Activated naive CD4-positive, alpha-beta T cell treated with Interleukin-2 at 50 U/mL for 16 hours (primary cell): ENCODE data around the gene DLGAP4.
A peak's percentile ranks its signal among the peaks of the same experiment; 100 is the strongest.
"Not testable (repeated sequence)": the region's sequence is repeated elsewhere in the genome, so short reads cannot be mapped to it uniquely, and the experiment has no call there.

ENCODE experiments used
- DNase-seq: peaks from one replicate; pipeline ENCODE4 v3.0.0-alpha.2; 2020

The DLGAP4 gene

DNA sequence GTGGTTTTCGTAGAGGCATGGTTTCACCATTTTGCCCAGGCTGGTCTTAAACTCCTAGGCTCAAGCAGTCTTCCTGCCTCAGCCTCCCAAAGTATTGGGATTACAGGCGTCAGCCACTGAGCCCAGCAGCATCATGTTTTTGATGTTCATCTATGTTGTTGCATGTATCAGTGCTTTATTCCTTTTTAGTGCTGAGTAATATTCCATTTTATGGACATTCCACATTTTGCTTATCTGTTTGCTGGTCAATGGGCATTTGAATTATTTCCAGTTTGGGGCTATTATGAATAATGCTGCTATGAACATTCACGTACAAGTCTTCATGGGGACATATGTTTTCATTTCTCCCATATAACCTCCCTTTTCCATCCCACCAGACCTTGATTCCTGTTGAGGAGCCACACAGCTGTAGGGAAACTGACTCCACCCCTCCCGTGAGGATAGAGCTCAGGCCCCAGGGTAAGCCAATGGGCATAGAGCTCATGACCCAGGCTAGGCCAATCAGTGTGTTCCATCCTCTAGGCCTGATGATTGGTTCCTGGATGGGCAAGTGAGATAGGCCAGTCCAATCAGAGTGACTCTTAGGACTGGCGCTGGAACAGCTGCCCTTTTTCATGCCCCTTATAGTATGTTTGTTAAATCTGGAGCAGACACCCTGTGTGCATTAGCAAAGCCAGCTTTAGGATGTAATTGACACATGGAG is 49.5 kb downstream of the DLGAP4 start:
- no peak for DNase-seq

DNA sequence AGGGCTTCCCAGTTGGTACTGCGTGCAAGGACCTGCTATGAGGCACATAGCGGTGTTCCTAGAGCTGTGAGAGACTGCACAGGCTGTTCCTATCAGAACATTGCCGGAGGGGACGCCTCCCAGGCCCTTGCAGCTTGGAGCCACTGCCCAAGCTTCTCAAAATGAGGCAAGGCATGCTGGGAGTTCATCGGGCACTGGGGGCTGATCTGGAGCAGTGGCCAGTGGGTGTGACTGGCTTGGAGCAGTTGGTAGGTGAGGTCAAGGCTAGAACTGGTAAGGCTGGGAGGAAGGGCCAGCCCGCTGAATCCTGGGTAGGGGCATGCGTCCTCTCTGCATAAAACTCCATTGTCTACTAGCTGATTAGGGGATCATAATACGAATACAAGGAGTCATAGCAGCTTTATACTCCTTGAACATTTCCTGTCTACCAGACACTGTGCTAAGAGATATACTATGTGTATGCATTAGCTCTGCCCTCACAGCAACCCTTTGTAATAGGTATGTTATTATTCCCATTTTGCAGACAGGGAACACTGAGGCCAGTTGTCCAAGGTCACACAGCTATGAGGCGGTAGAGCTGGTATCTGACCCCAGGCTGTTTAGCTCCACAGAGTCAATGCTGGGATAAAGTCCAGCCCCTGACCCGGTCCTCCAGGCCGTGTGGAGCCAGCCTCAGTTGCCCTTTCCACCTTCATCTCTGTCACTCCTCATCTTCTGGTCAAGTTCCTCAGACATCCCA is 53.7 kb downstream of the DLGAP4 start:
- DNase-seq, result no peak

DNA sequence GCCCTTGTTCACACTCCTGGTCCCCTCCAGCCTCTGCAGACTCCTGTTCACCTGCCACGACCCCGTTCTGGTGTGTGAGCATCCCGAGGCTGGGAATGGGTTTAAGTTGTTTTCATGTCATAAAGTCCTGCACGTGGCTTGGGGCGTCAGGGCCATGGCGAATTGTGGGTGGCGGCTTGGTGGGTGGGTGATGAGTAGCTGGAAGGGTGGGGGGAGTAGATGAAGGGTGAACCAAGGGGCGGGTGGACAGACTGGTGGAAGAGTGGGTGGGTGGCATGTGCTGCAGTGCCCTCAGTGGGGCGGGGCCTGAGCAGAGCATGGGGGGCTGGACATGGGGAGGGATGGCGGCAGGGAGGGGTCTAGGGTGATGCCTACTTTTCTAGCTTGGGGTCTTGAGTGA is 54.3 kb downstream of the DLGAP4 start:
- DNase-seq, result no peak

DNA sequence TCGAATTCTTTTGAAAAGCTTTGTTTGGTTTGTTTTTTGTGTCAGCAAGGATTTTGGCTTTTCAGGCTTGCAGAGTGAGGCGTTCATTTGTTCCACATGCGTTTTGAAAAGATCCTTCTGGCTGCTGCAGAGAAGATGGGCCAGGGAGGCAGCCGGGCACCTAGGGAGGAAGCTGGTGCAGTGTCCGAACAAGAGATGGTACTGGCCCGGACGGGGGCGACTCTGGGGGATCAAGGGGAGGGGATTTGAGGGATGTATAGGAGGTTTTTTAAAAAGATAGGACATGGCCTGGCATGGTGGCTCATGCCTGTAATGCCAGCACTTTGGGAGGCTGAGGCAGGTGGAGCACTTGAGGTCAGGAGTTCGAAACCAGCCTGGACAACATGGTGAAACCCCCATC is 55.3 kb downstream of the DLGAP4 start:
- no peak for DNase-seq

DNA sequence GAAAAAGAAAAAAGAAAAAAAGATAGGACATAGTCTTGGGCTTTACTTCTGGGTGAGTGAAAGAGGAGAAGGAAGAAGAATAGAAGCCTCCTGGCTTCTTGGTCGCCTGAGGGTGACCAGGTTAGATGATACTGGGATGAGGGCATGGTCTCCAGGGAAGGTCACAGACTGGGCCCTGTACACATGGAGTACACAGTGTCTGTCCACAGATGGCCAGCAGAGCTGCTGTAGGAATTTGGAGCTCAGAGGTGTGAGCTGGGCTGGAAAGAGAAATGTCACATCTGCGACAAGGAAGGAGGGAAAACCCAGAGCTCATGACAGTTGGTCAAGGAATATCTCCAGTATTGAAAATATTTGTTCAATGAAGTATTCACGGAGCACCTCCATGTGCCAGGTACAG is 56.1 kb downstream of the DLGAP4 start:
- DNase-seq, result no peak

DNA sequence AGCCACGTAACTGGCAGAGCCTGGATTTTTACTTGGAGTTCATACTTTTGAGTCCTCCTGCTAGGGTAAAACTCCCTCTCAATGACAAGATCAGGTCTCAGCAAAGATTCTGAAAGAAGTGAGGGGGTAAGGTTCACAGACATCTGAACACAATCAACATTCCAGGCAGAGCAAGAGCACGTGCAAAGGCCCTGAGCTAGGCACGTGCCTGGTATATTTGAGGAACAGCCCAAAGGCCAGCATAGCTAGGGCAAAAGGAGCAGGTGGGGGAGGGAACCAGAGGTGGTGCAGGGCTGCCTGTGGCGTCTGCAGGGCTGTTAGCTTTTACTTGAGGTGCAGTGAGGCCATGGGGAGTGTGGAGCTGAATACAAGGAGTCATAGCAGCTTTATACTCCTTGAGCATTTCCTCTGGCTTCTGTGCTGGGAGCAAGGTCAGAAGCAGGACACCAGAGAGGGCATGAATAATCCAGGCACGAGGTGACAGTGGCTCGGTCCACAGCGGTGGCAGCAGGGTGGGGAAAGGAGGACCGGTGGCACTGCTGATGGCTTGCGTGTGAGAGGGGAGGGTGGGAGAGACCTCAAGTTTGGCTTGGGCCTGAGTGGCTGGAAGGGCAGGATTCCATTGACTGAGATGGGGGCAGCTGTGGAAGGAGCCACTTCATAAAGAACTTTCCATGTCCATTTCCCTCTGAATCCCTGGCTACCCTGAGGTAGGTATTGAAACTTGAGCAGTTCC is 57.0 kb downstream of the DLGAP4 start:
- DNase-seq, result no peak

DNA sequence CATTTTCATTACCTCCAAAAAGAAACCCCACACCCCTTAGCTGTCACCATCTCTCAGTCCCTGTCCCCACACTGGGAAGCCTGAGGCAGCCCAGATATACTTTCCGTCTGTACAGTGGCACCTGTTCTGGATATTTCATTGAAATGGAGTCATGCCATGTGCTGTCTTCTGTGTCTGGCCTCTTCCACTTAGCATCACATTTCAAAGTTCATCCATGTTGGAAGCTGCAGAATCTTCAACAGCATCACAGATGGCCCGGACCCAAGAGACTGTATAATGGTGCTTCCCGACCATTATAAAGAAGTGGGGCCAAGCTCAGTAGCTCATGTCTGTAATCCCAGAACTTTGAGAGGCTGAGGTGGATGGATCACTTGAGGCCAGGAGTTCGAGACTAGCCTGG is 58.4 kb downstream of the DLGAP4 start:
- no peak for DNase-seq

DNA sequence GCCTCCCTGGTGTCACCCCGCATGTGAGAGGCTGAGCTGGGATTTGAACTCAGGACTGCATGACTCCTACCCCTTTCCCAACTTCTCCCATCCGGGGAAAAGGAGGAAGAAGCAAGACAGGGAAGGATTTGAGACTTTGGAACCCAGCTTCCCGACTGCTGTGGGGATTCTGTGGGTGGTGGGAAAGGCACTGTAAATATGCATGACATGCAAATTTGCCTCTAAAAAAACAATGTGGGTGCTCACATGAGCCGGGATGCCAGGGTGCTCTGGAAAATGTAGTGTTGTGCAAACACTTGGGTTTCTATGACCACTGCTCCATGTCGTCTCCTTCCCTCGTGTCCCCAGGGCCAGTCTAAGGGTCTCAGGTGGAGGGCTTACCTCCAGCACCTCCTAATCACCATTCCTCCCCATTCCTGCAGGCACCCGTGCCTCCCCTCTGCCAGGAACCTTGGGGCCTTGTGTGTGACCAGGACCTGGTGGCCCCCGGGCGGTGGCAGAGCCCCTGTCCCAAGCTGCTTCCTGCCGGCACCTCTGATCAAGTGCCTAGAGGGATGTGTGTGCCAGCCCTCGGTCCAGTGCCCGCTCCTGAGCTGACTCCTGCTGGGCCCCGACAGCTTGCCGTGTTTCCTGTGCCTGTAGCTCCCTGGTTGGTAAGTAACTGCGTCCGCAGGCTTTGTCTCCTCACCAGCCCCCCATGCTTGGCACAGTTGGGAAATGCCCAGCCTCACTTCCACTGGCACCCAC is 60.7 kb downstream of the DLGAP4 start:
- no peak for DNase-seq

DNA sequence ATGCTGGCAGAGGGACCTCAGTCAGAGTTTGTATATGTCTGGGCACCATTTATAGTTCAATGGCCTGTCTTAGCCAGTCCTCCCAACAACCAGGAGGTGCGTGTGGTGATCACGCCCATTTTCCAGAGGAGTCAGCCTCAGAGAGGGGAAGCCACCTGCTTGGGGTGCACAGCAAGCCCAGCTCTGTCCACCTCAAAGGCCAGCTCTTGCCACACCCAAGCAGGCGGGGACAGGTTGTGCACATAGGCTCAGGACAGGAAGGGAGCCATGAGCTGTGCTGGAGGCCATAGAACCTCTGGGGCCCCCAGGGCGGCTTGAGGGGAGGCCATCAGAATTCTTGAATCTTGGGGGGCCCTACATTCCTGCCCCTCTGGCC is 61.2 kb downstream of the DLGAP4 start:
- DNase-seq, result no peak

DNA sequence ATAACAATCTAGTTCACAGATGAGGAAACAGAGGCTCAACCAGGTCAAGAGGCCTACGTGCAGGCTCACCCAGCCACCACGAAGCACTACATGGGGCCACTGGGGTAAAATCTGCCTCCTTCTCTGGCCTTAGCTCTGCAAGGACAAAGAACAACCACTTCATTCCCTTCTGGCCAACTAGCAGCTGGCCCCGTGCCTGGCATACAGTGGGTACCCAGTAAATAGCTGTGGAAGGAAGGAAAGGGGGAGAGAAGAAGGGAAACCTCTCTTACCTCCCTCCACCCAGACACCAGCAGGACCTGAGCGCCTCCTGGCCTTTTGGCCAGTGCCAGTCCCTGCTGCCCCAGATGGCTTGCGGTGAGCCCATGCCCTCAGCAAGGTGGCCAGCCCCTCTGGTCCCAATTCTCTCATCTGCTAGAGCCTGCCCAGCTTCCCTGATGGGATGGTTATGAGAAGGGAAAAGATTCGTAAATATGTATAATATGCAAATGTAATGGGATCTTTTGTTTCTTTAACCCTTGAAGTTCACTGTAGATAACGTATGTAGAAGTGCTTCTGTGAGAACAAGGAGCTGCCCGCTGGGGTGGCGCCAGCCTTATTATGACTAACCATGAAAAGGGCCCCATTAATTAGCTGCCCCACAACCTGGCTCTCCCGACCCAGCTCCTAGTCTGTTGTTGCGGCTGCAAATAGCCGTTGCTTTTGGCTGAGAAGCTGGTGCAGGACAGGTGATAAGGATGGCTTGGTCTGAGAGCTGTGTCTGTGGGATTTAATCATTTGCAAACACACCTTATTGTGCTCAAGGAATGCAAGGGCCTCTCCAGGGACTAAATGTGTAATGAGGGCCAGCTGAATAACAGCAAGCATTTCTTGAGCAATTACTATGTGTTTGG is 62.0 kb downstream of the DLGAP4 start:
- no peak for DNase-seq

DNA sequence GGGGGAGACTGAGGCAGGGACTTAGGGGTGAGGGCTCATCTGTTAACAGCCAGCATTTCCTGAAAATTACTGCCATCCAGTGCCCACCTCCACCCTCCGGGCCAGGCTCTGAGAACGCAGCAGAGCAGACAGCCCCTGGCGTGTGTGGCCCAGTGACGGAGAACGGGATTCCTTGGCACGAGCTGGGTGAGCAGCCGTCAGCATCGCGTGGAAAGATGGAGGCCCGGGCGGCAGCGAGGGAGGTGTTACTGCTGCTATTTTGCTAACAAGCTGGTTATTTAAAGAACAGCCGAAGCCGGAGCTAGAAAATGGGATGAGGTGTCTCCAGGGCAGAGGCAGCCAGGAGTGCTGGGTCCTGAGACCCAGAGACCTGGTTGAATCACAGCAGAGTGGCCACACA is 62.7 kb downstream of the DLGAP4 start:
- DNase-seq, result no peak

DNA sequence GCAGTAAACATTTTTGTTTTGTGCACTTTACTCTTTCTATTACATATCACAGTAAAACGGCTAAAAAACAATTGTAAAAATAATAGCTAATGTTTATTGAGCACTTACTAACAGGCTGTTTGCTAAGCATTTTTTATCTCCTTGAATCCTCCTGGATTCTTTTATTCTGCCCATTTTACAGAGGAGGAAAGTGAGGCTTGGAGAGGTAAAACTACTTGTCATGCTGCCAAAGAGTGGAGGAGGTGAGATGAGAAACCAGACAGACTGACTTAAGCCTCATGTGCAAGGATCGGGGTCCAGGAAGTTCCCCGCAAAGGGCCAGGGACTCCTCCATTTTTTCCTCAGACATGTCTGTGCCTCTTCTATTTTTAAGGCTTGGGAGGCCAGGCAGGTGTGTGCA is 63.6 kb downstream of the DLGAP4 start:
- DNase-seq, result no peak

DNA sequence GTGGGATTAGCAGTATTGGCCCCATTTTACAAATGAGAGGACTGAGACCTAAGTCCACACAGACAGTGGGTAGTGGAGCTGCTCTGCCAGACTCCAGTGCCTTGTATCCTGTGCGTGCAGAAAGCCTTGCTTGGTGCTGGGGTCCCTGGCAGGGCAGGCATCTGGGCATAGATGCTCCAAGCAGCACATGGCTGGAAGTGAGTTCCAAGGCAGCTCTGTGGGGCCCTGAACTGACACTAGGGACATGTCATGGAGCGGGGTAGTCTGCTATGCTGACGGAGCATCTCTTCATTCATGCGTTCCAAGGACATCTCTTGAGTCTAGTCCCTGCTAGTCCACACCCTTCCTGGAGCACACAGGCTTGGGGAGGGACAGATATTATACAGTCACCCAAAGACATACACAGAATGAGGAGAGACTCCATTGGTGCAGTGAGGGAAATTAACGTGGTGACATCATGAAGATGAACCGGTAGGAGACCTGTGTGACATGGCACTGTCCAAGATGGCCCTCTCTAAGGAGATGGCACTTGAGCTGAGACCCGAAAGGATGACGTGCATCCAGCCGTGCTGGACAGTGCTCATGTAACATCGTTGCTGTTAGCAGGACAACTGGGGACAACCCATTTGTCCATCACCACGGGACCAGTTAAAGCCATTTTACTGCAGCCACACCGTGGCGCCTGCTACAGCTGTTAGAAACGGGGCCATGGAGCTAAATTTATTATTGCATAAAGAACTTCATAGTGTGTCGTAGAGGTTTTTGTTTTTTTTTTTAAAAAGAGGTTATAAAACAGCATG is 65.1 kb downstream of the DLGAP4 start:
- no peak for DNase-seq

DNA sequence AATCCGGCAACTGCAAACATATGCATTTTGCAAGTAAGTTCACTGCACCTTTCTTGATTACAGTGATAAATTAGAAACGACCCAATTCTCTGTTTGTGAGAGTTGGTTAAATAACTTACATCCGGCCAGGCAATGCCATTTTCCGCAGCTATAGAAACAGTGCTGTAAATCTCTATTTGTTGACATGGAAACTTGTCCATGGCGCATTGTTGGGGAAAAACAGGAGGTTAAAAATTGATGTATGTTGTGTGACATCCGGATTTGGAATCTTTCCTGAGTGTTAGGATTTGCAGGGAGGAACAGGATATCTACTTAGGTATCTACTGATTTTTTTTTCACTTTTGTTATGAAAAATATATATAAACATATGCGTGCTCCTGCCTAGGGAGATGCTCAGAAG is 66.5 kb downstream of the DLGAP4 start:
- DNase-seq, result no peak

DNA sequence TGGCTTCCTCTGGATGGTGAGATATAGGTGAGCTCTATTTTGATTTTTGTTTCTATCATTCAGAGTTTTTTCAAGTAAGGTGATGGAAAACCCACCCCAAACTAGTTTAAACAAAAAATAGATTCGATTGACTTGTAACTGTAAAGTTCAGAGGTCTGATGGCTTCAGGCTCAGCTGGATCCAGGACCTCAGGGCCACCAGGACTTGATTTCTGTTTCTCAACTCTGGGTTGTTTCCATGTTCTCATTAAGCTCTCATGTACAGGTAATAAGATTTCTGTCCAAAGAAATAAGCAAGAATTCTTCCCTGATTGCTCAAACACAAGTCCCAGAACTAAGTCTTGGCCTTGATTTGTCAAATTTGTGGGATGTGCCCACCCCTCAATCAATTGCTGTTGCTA is 67.0 kb downstream of the DLGAP4 start:
- DNase-seq, result no peak

DNA sequence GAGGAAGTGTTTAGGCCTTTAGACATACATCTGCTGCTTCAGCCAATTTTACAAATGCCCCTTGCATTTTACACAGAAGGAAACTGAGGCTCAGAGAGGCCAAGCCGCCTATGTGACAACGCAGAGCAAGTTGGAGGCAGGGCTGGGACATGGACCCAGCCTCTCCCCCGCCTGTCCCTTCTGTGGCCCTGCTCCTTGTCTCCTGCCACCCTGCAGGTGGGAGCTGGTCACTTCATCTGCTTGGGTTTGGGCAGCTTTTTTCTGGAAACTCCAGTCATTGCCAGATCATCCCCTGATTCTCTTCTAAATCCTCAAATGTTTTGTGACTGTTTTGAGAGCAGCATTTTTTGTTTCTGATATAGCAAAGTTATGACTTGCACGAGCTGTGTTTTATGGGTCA is 68.9 kb downstream of the DLGAP4 start:
- DNase-seq, result no peak

DNA sequence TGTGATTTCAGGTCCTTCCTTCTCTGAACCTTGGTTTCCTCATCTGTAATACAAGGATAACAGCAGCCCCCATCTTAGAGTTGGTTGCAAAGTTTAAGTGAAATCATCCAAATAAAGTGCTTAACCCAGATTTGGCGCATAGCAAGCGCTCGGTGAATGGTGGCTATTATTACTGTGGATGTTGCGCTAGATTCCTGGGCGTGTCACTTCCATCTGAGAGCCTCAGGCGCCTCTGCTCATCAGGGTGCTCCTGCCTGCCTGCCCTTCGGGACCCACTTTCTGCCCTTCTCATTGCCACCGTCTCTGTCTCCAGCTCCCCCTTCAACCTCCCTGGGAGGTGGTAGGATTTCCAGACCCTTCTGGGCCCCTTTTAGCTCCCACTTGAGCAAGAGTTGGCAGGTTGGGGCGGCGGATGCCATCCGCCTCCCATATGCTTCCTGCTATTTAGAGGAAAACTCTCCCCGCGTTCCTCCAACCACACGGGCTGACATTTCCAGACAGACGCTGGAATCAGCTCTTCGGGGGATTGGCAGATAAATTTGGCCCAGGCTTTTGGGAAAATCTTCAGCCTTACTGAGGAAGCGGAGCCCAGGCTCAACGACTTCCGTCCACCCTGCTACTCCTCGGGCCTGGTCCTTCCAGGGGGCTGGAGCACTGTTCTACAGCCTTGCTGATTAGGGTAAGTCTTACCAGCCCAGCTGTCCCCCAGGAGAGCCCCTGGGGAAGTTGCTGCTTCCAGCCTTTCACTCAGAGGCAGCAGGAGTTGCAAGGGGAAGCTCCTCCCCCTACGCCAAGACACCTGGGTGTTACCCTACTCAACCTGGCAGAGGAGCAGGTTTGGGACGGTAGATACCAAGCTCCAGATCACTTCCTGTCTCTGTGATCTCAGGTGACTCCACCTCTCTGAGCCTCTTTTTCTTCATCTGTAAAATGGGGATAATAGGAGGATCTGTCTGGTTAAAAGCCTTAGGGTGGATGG is 71.5 kb downstream of the DLGAP4 start:
- DNase-seq, result no peak

DNA sequence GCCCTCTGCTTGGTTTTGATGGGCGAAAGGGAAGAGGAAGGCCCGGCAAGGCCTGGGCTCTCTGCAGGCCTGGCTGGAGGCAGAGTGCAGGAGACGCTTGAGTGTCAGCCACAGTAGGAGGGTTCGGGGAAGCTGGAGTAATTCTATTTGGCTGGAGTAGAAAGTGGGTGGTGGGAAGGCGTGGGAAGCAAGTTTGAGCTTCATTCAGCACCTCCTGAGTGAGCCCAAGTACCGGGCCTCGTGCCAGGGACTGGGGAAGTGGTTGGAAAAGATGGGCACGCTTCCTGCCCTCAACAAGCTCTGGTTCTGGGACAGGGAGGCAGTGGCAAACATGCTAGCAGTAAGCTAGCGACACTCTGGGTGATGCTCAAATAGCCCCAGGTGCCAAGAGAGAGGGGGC is 72.5 kb downstream of the DLGAP4 start:
- no peak for DNase-seq

DNA sequence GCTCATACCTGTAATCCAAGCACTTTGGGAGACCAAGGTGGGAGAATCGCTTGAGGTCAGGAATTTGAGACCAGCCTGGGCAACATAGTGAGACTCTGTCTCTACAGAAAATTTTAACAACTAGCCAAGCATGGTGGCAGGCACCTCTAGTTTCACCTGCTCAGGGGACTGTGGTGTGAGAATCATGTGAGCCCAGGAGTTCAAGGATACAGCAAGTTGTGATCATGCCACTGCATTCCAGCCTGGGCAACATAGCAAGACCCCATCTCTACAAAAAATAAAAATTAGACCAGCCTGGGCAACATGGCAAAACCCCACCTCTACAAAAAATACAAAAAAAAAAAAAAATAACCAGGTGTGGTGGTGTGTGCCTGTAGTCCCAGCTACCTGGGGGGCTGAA is 73.8 kb downstream of the DLGAP4 start:
- DNase-seq, result not testable (repeated sequence)

DNA sequence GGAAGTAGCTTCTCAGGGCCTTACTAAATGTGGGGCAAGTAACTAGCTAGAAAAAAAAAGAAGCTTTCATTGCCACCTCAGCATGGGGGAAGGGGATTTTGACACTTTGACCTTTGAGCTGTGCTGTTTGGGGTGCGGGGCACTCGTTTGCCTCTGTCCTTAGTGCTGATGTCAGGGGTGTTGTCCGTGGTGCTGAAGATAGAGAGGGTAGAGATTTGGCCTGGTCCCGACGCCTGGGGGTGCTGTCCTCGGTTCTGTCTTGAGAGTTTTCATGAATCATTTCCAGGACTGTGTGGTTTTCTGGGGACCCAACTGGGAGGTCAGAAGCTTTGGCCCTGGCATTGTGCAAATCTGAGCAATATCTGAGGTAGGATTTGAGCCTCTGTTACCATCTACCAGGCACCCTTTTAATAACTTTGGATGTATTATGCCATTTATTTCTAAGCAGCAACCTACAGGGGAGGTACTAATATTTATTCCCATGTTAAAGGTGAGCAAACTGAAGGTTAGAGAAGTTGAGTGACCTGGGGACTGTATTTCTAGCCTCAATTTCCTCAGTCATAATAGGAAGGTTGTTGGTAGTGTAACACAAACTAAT is 78.0 kb downstream of the DLGAP4 start:
- DNase-seq, result peak; percentile 28
